Measurements from ENCODE around the gene RPL27. TPM values are rescaled to one million over a fixed set of nuclear protein-coding genes. Genes with fewer than 3 reads are reported as not detected.

RPL27 gene
- total and polyA plus RNA-seq, 2 of the 13 experiments (the other 11 are each of a cell fraction or from before 2014, with no cell fraction given) = 1,585 to 5,840 TPM

GRCh38 chr17:42997984-42998938 is at the start of gene RPL27 (continued):
- TF ChIP-seq ASH2L (IDR thresholded peaks at IDR 0.05; ENCODE audit: insufficient read length, low read depth, low read length) (peak; percentile 98), NFE2 (CRISPR knock-in tag; IDR thresholded peaks at IDR 0.05) (peak; percentile 51; the same call in 1 of the 2 replicates), NPAS2 (CRISPR knock-in tag; IDR thresholded peaks at IDR 0.05; ENCODE audit: borderline replicate concordance) (no peak), ATF1 (CRISPR knock-in tag; IDR thresholded peaks at IDR 0.05) (peak; percentile 98), ELK4 (CRISPR knock-in tag; IDR thresholded peaks at IDR 0.05; ENCODE audit: borderline replicate concordance) (no peak), MYC (CRISPR knock-in tag; IDR thresholded peaks at IDR 0.05; ENCODE audit: borderline replicate concordance) (peak; percentile 99), KMT2A (CRISPR knock-in tag; IDR thresholded peaks at IDR 0.05) (peak; percentile 91), TBP (CRISPR knock-in tag; IDR thresholded peaks at IDR 0.05) (no peak), ZNF124 (CRISPR knock-in tag; IDR thresholded peaks at IDR 0.05) (peak; percentile 99), TFDP1 (CRISPR knock-in tag; IDR thresholded peaks at IDR 0.05; ENCODE audit: borderline replicate concordance) (peak; percentile 97), ZNF292 (CRISPR knock-in tag; IDR thresholded peaks at IDR 0.05; ENCODE audit: borderline replicate concordance, low read depth) (peak; percentile 66; the same call in 1 of the 2 replicates), ZSCAN25 (CRISPR knock-in tag; IDR thresholded peaks at IDR 0.05) (peak; percentile 70; the same call in 1 of the 2 replicates), SMAD9 (CRISPR knock-in tag; IDR thresholded peaks at IDR 0.05) (no peak), ZNF550 (CRISPR knock-in tag; IDR thresholded peaks at IDR 0.05; ENCODE audit: borderline replicate concordance) (0 out of 2 replicates have a peak, but pooled peaks have one; percentile 51), ZNF574 (CRISPR knock-in tag; IDR thresholded peaks at IDR 0.05) (peak; percentile 98), ZNF75D (CRISPR knock-in tag; IDR thresholded peaks at IDR 0.05; ENCODE audit: borderline replicate concordance) (no peak), ZNF234 (CRISPR knock-in tag; conservative IDR thresholded peaks at IDR 0.05) (no peak), ZNF263 (CRISPR knock-in tag; IDR thresholded peaks at IDR 0.05) (peak; percentile 99), HDAC2 (CRISPR knock-in tag; IDR thresholded peaks at IDR 0.05) (peak; percentile 99), DDIT3 (CRISPR knock-in tag; IDR thresholded peaks at IDR 0.05) (0 out of 2 replicates have a peak, but pooled peaks have one; percentile 34), KLF15 (CRISPR knock-in tag; IDR thresholded peaks at IDR 0.05; ENCODE audit: borderline replicate concordance) (peak; percentile 72; the same call in 1 of the 2 replicates), JDP2 (CRISPR knock-in tag; IDR thresholded peaks at IDR 0.05; ENCODE audit: borderline replicate concordance) (no peak; the same call in 1 of the 2 replicates), FOXK2 (IDR thresholded peaks at IDR 0.05) (peak; percentile 97)

Data from HepG2 (cell line).